Activated CD8-positive, alpha-beta memory T cell treated with anti-CD3 and anti-CD28 coated beads, Interleukin-2, amount 50 U/mL, for 24 hours (primary cell): ENCODE results near the gene RANBP1.
"Not testable (repeated sequence)": the region's sequence is repeated elsewhere in the genome, so short reads cannot be mapped to it uniquely, and the experiment has no call there.

Experiments
- DNase-seq: peaks from one replicate; pipeline ENCODE4 v3.0.0-alpha.2; 2020; ENCODE audit errors: extremely low read depth

Gene RANBP1

DNA sequence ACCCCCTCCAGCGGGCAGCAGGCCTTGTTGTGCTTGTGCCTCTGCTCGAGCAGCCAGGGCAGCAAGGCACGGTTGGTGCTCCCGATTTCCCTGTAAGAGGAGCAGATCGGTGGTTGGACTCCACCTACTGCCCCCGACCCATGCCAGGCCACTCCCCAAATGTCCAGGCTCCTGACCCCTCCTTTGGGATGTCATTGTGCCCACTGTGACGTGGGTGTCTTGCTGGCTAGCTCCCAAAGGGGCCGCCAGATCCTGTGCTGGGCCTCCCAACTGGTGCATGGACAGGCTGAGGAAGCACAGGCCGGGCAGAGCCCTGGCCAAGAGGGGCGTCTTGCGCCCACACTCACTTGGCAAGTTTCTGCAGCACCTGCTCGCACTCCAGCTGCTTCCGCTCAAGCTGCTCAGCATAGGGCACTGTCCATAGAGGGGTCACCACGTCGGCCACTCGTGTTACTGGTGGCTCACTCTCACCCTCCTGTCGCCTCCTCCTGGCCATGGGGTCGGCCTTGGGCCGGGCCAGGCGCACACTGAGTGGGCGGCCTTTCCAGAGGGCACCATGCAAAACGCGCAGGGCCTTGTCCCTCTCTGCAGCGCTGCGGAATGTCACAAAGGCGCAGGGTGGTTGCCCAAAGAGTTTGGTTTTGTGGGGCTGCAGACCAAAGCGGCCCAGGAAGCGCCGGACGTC, at the start of gene RANBP1:
Gene RANBP1, plus strand, starts transcription at position 414 of the 685 bp plus-strand sequence. Its CDS starts 81 bp downstream, at position 495.
- no peak for DNase-seq

- no peak for DNase-seq
Observed at GRCh38 chr22:20066617-20067383, 49.1 kb upstream of the RANBP1 start.

- DNase-seq = not testable (repeated sequence)
Observed at GRCh38 chr22:20067384-20067682, 48.6 kb upstream of the RANBP1 start.

DNA sequence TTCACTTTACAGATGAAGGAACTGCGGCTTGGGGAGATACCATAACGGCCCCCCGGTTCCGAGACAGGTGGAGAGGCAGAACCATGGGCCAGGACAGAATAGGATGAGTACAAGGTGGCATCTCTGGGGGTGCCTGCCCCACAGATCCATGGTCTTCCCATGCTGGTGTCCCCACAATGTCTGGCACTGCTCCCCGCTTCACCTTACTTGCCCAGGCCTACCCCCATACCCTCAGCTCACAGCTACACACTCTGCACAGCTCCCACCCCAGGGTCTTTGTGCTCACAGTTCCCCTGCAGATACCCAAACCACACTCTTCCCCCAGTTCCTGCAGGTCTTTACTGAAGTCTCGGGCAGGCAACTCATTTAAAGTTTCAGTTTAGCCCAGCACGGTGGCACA, 47.3 kb upstream of the RANBP1 start:
- no peak for DNase-seq

DNA sequence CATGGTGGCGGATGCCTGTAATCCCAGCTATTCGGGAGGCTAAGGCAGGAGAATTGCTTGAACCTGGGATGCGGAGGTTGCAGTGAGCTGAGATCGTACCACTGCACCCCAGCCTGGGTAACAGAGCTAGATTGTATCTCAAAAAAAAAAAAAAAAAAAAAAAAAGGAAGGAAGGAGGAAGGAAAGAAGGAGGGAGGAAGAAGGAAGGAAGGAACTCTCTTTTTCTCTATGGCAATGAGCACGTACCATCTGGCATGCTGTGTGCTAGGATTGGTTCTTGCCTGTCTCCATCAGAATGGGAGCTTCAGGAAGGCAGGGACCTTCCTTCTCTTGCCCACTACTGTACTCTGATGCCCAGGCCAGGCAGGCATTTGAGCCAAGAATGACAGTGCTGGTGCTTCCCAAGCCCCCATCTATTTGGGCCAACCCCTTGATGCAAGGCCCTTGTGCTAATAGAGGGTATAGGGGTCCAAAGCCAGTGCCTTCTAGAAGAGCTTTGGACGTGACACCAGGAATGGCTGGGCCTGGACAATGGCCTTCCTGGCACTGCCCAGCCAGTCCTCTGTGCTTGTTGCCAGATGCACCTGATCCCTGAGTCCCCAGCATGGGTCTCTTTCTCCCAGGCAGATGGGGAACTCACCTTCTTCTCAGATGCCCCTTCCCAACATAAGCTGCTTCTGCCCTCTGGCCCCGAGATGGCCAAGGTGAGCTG, 46.4 kb upstream of the RANBP1 start:
- DNase-seq = no peak

DNA sequence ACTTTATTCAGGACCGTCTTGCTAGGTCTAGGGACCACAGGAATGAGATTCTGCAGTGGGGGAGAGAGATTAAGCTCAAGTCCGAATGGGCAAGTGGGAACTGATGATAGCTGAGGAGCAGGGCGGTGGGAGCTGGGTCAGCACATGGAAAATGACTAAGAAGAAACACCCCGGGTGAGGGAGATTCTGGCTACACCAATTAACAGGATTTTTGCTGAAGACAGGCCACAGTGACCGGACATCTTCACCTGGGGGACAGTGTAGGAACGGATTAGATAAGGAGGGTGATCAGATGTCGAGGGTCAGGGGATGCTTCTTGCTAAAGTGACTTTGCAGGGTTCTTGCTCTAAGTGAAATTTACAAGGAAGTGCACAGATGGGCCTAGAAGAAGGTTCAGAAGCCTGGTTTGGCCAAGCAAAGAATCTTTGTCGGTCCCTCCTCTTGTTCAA, 44.4 kb upstream of the RANBP1 start:
- no peak for DNase-seq

GRCh38 chr22:20076627-20077172, 39.2 kb upstream of the RANBP1 start:
- DNase-seq = no peak

GRCh38 chr22:20079745-20080444, 36.0 kb upstream of the RANBP1 start, which contains the start of gene DGCR8:
DGCR8 (plus strand) TSS chr22:20080241; CDS start chr22:20085964, 5,723 bp downstream.
- DNase-seq = no peak

DNA sequence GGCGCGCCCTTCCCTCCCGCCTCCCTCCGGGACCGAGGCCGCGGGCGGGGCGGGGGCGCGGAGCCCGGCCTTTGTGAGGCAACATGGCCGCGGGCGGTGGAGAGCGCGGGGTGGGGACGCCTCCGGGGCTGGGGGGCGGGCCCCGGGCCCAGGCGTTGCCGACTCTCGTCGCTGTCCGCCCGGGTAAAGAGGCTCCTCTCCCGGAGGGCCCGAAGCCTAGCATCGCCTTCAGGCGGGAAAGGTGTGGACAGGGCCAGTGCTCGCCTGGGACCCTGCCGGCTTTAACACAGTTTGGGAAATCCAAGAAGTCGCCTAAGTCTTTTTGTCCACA, 35.5 kb upstream of the RANBP1 start:
- DNase-seq = no peak

GRCh38 chr22:20080776-20081654, 34.9 kb upstream of the RANBP1 start:
- DNase-seq = no peak

GRCh38 chr22:20083157-20083890, 32.6 kb upstream of the RANBP1 start:
- DNase-seq = no peak

DNA sequence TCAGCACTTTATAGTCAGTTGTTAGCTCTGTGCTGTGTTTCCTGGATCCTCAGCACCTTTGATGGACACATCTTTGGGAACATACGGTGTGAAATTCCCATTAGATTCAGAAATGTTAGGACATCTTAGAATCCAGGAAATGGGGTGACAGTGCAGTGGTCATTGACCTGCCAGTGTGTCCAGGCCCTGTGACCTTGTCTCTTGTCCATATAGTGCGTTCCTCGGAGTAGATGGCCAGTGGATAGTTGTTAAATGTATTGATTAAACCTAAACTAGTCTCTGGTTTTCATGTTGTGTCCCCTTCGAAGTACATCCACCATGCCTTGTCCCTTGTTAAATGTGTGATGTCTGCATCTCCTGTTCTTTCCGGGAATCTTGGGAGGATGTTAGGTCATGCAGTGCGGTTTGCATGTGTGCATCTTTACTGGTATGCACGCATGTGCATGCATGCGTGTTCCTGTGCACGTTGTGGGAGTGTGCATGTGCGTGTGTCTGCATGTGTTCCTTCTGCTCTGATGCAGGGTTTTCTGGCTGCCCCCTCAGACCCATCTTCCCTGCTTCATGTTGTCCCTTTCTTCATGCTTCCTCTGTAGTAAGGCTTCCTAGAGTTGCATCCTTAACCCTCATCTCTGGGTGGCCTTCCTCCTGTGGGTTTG, 31.9 kb upstream of the RANBP1 start:
- no peak for DNase-seq

GRCh38 chr22:20084547-20085413, 31.1 kb upstream of the RANBP1 start:
- DNase-seq = no peak

DNA sequence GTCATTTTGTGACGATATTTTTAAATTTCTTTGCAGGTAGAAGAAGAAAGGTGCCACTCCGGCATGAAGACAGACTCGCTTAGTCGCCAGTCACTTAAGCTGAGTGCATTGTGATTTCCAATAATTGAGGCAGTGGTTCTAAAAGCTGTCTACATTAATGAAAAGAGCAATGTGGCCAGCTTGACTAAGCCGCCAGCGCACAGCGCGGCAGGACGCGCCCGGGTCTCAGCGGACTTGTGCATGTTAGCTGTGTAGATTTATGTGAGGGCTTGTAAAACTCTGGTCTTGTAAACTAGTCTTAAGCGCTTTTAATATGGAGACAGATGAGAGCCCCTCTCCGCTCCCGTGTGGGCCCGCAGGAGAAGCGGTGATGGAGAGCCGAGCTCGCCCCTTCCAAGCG, 30.3 kb upstream of the RANBP1 start:
- DNase-seq = no peak

GRCh38 chr22:20086101-20086599, 29.8 kb upstream of the RANBP1 start:
- DNase-seq = no peak

- no peak for DNase-seq
Observed at GRCh38 chr22:20086763-20087162, 29.1 kb upstream of the RANBP1 start.

DNA sequence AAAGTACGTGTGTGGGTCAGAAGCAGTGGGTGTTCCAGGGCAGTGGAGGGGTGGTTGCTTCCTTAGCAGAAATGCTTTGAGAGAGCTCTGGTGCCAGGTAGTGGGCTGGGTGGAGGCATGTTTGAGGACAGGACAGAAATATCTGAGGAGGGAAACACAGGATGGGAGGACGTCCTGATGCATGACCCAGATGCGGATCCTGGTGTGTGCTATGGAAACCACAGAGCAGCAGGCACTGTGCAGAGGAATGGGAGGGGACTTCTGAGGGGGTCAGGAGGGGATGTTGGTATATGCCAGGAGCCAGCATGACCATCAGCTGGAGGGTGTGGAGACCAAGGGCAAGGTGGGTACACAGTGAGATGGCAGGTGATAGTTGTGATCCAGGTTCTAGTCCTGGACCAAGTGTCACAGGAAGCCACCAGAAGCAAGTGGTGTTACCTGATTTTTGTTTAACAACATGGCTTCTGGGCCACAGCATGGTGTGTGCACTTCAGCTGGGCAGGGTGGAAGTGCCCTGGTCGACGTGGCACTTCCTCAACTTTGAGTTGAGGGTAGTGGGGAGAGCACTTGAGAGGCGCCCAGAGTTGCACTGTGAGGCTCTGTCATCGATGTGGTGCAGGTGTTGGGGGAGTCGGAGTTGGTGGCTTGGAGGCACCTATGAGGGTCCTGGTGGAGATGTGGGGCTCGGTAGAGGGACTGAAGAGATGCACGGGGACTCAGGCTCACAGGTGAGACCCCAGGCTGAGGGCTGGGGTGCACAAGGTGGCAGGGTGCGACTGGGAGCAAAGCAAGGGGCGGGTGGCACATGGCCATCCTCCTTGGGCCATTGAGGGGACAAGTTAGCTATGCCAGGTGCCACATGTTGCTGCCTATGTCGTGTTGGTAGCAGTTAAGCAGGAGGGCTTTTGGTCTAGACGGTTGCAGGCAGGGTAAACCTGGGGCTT, 28.3 kb upstream of the RANBP1 start:
- DNase-seq = no peak
